Loucy (cell line): ENCODE measurements around the gene SUPT4H1.
A peak's percentile ranks its signal among the peaks of the same experiment; 100 is the strongest.

Source experiments
- H2AFZ ChIP-seq: fragments of 200-600 bp; sonication (generic); 2 replicates; pipeline ENCODE4 v1.6.0; 2016; ENCODE audit warnings: antibody characterized with exemption, mild to moderate bottlenecking, low read length, moderate library complexity
- H3F3A ChIP-seq: fragments of 200-600 bp; 2 replicates; pipeline ENCODE4 v1.6.0; 2016; ENCODE audit warnings: antibody characterized with exemption, low read depth, mild to moderate bottlenecking
- H3K27me3 ChIP-seq: fragments of 200-600 bp; sonication (generic); 2 replicates; pipeline ENCODE4 v1.6.1; 2014; ENCODE audit warnings: low read length, mild to moderate bottlenecking; ENCODE audit not compliant: insufficient read depth, poor library complexity, severe bottlenecking
- H3K36me3 ChIP-seq: fragments of 200-600 bp; sonication (generic); 2 replicates; pipeline ENCODE4 v1.6.1; 2016; ENCODE audit warnings: low read length; ENCODE audit not compliant: insufficient read depth
- H3K4me1 ChIP-seq: fragments of 200-600 bp; sonication (generic); 2 replicates; pipeline ENCODE4 v1.5.1; 2014; ENCODE audit warnings: low read length, mild to moderate bottlenecking; ENCODE audit not compliant: insufficient read depth, poor library complexity, severe bottlenecking
- H3K4me2 ChIP-seq: fragments of 200-600 bp; sonication (generic); 2 replicates; pipeline ENCODE4 v1.6.0; 2014; ENCODE audit warnings: antibody characterized with exemption, low read length, low read depth, mild to moderate bottlenecking; ENCODE audit not compliant: poor library complexity, severe bottlenecking
- H3K4me3 ChIP-seq: fragments of 200-600 bp; sonication (generic); 2 replicates; pipeline ENCODE4 v1.5.1; 2014; ENCODE audit warnings: low read length, mild to moderate bottlenecking, mixed read lengths; ENCODE audit not compliant: poor library complexity, severe bottlenecking
- H3K79me2 ChIP-seq: fragments of 200-600 bp; sonication (generic); 2 replicates; pipeline ENCODE4 v1.6.1; 2014; ENCODE audit warnings: low read length; ENCODE audit not compliant: insufficient read depth
- H3K9ac ChIP-seq: fragments of 200-600 bp; sonication (generic); 2 replicates; pipeline ENCODE4 v1.6.0; 2014; ENCODE audit warnings: mild to moderate bottlenecking, low read depth, low read length, moderate library complexity; ENCODE audit not compliant: poor library complexity, severe bottlenecking
- H3K9me2 ChIP-seq: fragments of 200-600 bp; sonication (generic); replicated peaks from 2 replicates; pipeline ENCODE4 v1.6.1; 2016; ENCODE audit warnings: low read depth, low read length, mixed read lengths
- H3K9me3 ChIP-seq: fragments of 200-600 bp; sonication (generic); 2 replicates; pipeline ENCODE4 v1.6.1; 2014; ENCODE audit warnings: mild to moderate bottlenecking, antibody characterized with exemption, low read length, low read depth; ENCODE audit not compliant: insufficient read depth
- H4K20me1 ChIP-seq: fragments of 200-600 bp; sonication (generic); 2 replicates; pipeline ENCODE4 v1.6.0; 2014; ENCODE audit warnings: antibody characterized with exemption, low read length, mild to moderate bottlenecking; ENCODE audit not compliant: insufficient read depth, poor library complexity, severe bottlenecking
- EZH2phosphoT487 ChIP-seq: fragments of 200-600 bp; IDR thresholded peaks from 2 replicates; pipeline ENCODE4 v1.6.1; 2018; ENCODE audit warnings: antibody characterized with exemption, mild to moderate bottlenecking, moderate library complexity, borderline replicate concordance
- TF ChIP-seq, protein P1 (sequence below): fragments of 200-600 bp; sonication (generic); conservative IDR thresholded peaks from 2 replicates; pipeline ENCODE4 v1.5.1; 2014; ENCODE audit warnings: mild to moderate bottlenecking, antibody characterized with exemption, low read length

SUPT4H1 gene

DNA sequence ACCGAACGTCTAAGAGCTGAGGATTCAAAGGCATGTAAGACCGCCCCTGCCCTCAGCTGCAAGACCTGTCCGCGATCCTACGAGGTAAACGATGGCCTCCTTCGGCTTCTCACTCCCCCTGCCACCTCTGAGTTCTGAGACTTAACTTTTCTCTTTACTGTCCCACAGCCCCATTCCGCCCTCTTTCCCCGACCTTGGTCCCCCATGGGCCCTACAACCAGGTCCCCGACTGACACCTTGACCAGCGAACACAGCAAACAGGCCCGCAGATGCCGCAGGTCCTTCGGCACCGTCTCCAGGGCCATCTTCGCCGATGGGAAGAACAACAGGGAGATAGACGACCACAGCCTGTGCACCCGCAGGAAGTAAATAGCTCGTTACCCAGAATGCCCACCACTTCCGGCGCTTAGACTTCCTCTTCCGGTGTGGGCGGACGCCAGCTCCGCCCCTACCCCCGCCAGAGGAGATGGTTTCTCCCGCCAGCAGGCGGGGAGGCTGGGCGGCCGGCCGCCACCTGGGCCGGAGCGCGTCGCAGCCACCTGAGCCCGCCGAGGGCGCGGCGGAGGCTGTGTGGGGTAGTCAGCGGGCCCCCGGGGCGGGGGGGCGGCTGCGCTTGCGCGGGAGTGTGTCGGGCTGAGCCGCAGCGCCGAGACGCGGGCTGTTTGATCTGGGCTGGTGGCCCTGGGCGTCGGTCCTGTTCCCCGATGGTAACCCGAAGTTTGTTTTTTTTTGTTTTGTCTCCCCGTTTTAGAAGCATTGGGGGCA lies at the start of gene SUPT4H1:
Gene SUPT4H1 (minus strand): TSS at position 371 of the 765 bp plus-strand sequence. CDS start 66 bp downstream, at position 305.
- H3K4me1 ChIP-seq, result peaks cover 21% of the 10 kb centered on the region
- H3K79me2 ChIP-seq, result peaks cover 56% of the 10 kb centered on the region
- TF ChIP-seq EZH2phosphoT487, result no peak
- TF ChIP-seq, protein P1, sequence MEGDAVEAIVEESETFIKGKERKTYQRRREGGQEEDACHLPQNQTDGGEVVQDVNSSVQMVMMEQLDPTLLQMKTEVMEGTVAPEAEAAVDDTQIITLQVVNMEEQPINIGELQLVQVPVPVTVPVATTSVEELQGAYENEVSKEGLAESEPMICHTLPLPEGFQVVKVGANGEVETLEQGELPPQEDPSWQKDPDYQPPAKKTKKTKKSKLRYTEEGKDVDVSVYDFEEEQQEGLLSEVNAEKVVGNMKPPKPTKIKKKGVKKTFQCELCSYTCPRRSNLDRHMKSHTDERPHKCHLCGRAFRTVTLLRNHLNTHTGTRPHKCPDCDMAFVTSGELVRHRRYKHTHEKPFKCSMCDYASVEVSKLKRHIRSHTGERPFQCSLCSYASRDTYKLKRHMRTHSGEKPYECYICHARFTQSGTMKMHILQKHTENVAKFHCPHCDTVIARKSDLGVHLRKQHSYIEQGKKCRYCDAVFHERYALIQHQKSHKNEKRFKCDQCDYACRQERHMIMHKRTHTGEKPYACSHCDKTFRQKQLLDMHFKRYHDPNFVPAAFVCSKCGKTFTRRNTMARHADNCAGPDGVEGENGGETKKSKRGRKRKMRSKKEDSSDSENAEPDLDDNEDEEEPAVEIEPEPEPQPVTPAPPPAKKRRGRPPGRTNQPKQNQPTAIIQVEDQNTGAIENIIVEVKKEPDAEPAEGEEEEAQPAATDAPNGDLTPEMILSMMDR, result no peak
- H3K4me2 ChIP-seq, result peak within 1 kb of the TSS; percentile 78
- peak within 1 kb of the TSS; percentile 90 for H3K4me3 ChIP-seq
- H3K9ac ChIP-seq, result peak within 1 kb of the TSS; percentile 86
- H3K9me3 ChIP-seq, result no peaks in the 10 kb centered on the region
- H3K27me3 ChIP-seq, result no peaks in the 10 kb centered on the region
- peaks cover 8% of the 10 kb centered on the region; the same call in 1 of the 2 replicates for H3F3A ChIP-seq
- no peaks in the 10 kb centered on the region for H3K9me2 ChIP-seq
- H2AFZ ChIP-seq, result no peak within 1 kb of the TSS
- H4K20me1 ChIP-seq, result peaks cover 37% of the 10 kb centered on the region
- H3K36me3 ChIP-seq, result peaks cover 50% of the 10 kb centered on the region; the same call in 1 of the 2 replicates

DNA sequence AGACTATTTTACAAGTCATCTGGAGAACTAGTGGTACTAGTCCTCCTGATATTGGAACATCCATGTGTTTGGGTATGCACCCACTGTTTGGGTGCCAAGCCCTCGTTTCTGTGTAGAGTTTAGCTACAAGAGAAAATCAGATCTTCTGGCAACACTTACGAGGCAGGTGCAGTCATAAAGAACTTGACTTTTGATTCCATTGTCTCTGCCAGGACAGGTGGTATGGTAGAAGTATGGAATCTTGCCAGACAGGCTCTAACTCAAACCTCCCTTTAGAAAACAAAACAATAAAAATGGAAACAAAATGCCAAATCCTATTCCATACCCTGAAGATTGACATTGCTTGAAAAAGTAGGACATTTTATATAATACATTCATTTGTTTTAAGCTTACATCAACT lies 49.3 kb upstream of the SUPT4H1 start:
- H3K79me2 ChIP-seq, result peaks cover 96% of the 10 kb centered on the region
- no peak overlapping the region for H3K9ac ChIP-seq
- H3K4me3 ChIP-seq, result no peak overlapping the region
- no peak for TF ChIP-seq EZH2phosphoT487
- TF ChIP-seq, protein P1, result no peak
- peaks cover 4% of the 10 kb centered on the region; the same call in 1 of the 2 replicates for H3K36me3 ChIP-seq
- no peaks in the 10 kb centered on the region for H3K27me3 ChIP-seq
- no peaks in the 10 kb centered on the region for H3F3A ChIP-seq
- H3K4me1 ChIP-seq, result peaks cover 42% of the 10 kb centered on the region
- peaks cover 12% of the 10 kb centered on the region for H4K20me1 ChIP-seq
- no peak overlapping the region for H2AFZ ChIP-seq
- peak overlapping the region; percentile 21 for H3K4me2 ChIP-seq
- no peaks in the 10 kb centered on the region for H3K9me2 ChIP-seq
- H3K9me3 ChIP-seq, result no peaks in the 10 kb centered on the region

DNA sequence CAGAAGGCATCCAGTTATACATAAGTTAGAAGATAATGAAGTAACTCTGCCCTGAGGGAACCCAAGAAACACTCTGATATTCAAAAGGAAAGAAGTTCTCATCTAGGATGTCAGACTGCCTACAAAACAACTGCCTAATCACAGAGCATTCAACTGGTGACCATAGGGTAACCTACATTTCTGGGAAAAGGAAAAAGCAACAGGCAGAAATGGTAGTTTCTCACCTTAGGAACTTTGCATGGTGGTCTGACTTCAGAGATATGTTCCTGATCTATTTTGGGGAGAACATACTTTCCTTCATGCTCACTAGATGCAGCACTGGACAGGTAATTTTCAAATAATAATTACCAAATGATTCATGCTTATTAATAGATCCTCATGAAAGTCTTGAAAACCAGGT lies 48.8 kb upstream of the SUPT4H1 start:
- Histone ChIP-seq H3K36me3 (peaks cover 4% of the 10 kb centered on the region; the same call in 1 of the 2 replicates), H4K20me1 (peaks cover 10% of the 10 kb centered on the region), H3K4me3 (no peak overlapping the region), H3K4me2 (peak overlapping the region; percentile 21), H3K27me3 (no peaks in the 10 kb centered on the region), H3F3A (no peaks in the 10 kb centered on the region), H2AFZ (no peak overlapping the region), H3K9me2 (no peaks in the 10 kb centered on the region), H3K79me2 (peaks cover 96% of the 10 kb centered on the region), H3K9me3 (no peaks in the 10 kb centered on the region), H3K9ac (no peak overlapping the region), H3K4me1 (peaks cover 40% of the 10 kb centered on the region)
- TF ChIP-seq, protein P1, result no peak
- TF ChIP-seq EZH2phosphoT487, result no peak
